GM18909 (cell line): Measurements from ENCODE around the gene GSTM4.

ENCODE experiments used
- ATAC-seq: cut with Tn5 transposase; IDR thresholded peaks from one replicate; pipeline ENCODE4 v1.9.1; 2021; ENCODE audit warnings: mild to moderate bottlenecking; ENCODE audit not compliant: unreplicated experiment, poor library complexity

GSTM4 gene

GRCh38 chr1:109655615-109656519 lies at the start of gene GSTM4:
GSTM4 (plus strand) TSS chr1:109656099; CDS start chr1:109656390, 291 bp downstream.
- peak; percentile 94 for ATAC-seq

GRCh38 chr1:109609881-109610280 lies 46.0 kb upstream of the GSTM4 start:
- ATAC-seq: no peak

GRCh38 chr1:109610609-109611307 lies 45.1 kb upstream of the GSTM4 start:
- ATAC-seq: no peak

GRCh38 chr1:109611308-109611990 lies 44.5 kb upstream of the GSTM4 start:
- ATAC-seq: no peak

- no peak for ATAC-seq
Measured at GRCh38 chr1:109613361-109614147, 42.3 kb upstream of the GSTM4 start.

- ATAC-seq: no peak
Measured at GRCh38 chr1:109615879-109616278, 40.0 kb upstream of the GSTM4 start.

GRCh38 chr1:109616391-109616790 lies 39.5 kb upstream of the GSTM4 start:
- no peak for ATAC-seq

- no peak for ATAC-seq
Measured at GRCh38 chr1:109617291-109617801, 38.6 kb upstream of the GSTM4 start.

- no peak for ATAC-seq
Measured at GRCh38 chr1:109618661-109619575, 37.0 kb upstream of the GSTM4 start.

- ATAC-seq: peak; percentile 64
Measured at GRCh38 chr1:109619576-109620400, 36.1 kb upstream of the GSTM4 start, which contains the start of the genes AMPD2 and GNAT2. AMPD2 (plus strand) TSS chr1:109619837; CDS start chr1:109621176, 1,339 bp downstream. GNAT2 (minus strand) TSS chr1:109619616; CDS start chr1:109612870, 6,746 bp downstream.

GRCh38 chr1:109620401-109620791 lies 35.5 kb upstream of the GSTM4 start:
- ATAC-seq: no peak

GRCh38 chr1:109620841-109621286 lies 35.0 kb upstream of the GSTM4 start:
- peak; percentile 63 for ATAC-seq

- no peak for ATAC-seq
Measured at GRCh38 chr1:109621379-109622136, 34.3 kb upstream of the GSTM4 start.

GRCh38 chr1:109622137-109622892 lies 33.6 kb upstream of the GSTM4 start:
- no peak for ATAC-seq

- no peak for ATAC-seq
Measured at GRCh38 chr1:109622895-109623294, 33.0 kb upstream of the GSTM4 start.

- ATAC-seq: no peak
Measured at GRCh38 chr1:109623601-109624161, 32.2 kb upstream of the GSTM4 start.
